ENCODE results near the gene NCKAP1.
"Not testable (repeated sequence)": the region's sequence is repeated elsewhere in the genome, so short reads cannot be mapped to it uniquely, and the experiment has no call there.

Gene NCKAP1

DNA sequence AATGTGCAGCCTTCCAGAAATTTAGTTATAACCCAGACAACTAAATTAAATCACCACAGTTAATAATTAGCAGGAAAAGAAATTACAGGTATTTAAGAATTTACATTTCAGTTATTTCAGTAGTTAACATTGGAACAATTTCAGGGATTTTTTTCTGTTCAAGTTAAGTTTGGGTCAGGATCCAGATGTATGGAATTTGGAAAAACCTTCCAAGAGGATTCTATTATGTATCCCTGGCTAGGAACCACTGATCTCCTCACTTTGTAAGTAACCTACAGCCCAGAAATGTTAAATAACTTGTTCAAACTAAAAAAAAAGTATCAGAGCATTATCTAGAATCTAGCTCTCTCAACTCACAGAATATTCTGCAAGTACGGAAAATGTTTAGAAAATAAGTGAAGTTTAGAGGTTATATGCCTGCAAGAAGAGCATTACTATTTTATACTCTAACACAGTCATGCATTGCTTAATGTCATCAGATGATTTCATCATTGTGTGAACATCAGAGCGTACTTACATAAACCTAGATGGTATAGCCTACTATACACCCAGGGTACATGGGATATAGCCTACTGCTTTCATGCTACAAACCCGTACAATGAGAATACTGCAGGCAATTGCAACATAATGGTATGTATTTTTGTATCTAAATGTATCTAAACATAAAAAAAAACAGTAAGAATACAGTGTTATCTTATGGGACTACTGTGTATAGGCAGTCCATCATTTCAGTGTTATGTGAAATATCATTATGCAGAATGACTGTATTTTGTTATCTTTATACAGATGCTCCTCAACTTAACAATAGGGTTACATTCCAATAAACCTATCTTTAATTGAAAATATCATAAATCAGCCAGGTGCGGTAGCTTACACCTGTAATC lies 6.1 kb downstream of the NCKAP1 start:
- TF ChIP-seq POLR2A (IDR thresholded peaks at IDR 0.05; ENCODE audit: low read depth, low read length), result no peak
- peak; percentile 67 for FAIRE-seq
- DNase-seq (ENCODE audit: insufficient read length, low spot score), result no peak

GRCh38 chr2:183029219-183029618 lies 9.0 kb downstream of the NCKAP1 start:
- DNase-seq (ENCODE audit: insufficient read length, low spot score), result no peak
- no peak for TF ChIP-seq POLR2A (IDR thresholded peaks at IDR 0.05; ENCODE audit: low read depth, low read length)
- no peak for FAIRE-seq

- FAIRE-seq (no peak), DNase-seq (ENCODE audit: insufficient read length, low spot score) (no peak)
- TF ChIP-seq POLR2A (IDR thresholded peaks at IDR 0.05; ENCODE audit: low read depth, low read length), result no peak
Observed at GRCh38 chr2:183028108-183028507, 10.1 kb downstream of the NCKAP1 start.

DNA sequence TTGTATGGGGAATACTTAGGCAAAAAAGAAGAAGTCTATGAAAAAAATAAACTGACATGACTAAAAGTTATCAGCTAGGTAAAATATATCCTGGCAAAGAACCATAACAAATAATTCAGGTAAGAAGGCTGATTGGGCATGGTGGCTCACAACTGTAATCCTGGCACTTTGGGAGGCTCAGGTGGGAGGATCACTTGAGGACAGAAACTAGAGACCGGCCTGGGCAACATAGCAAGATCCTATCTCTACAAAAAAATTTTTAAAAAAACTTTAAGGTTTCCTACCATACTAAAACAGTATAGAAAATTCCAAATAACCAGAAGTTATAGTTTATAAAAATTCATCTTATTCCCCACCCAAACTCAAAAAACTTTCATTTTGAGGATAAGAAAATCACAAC lies 10.8 kb downstream of the NCKAP1 start:
- FAIRE-seq, result no peak
- TF ChIP-seq POLR2A (IDR thresholded peaks at IDR 0.05; ENCODE audit: low read depth, low read length), result no peak
- no peak for DNase-seq (ENCODE audit: insufficient read length, low spot score)

DNA sequence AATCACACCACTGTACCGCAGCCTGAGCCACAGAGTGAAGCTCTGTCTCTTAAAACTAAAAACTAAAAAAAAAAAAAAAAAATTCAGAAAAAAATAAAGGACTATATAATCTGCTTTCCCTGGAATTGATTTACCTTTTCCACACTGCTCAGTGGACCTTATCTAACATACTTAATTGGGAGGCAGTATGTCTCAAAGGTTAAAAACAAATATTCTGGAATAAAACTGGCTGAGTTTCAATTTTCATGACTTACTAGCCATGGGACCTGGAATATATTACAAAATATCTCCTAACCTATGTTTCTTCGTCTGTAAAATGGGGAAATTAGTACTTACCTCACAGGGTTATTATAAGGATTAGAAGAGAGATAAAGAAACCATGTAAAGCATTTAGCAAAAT lies 11.8 kb downstream of the NCKAP1 start:
- no peak for FAIRE-seq
- no peak for DNase-seq (ENCODE audit: insufficient read length, low spot score)
- TF ChIP-seq POLR2A (IDR thresholded peaks at IDR 0.05; ENCODE audit: low read depth, low read length), result no peak

DNA sequence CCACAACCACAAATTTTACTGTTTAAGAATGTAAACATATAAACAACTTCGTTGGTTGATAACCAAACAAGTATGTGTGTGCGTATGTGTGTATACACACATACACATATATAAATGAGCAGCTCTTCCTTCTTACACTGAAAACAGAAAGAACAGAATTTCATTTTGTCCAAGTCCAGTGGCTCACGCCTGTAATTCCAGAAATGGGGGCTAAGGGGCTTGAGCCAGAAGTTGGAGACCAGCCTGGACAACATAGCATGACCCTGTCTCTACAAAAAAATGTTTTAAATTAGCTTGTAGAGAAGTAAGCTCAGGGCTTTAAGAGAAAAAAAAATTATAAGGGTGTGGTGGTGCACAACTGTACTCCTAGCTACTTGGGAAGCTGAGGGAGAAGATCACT lies 12.3 kb downstream of the NCKAP1 start:
- DNase-seq (ENCODE audit: insufficient read length, low spot score) (no peak), FAIRE-seq (no peak)
- TF ChIP-seq POLR2A (IDR thresholded peaks at IDR 0.05; ENCODE audit: low read depth, low read length), result no peak

DNA sequence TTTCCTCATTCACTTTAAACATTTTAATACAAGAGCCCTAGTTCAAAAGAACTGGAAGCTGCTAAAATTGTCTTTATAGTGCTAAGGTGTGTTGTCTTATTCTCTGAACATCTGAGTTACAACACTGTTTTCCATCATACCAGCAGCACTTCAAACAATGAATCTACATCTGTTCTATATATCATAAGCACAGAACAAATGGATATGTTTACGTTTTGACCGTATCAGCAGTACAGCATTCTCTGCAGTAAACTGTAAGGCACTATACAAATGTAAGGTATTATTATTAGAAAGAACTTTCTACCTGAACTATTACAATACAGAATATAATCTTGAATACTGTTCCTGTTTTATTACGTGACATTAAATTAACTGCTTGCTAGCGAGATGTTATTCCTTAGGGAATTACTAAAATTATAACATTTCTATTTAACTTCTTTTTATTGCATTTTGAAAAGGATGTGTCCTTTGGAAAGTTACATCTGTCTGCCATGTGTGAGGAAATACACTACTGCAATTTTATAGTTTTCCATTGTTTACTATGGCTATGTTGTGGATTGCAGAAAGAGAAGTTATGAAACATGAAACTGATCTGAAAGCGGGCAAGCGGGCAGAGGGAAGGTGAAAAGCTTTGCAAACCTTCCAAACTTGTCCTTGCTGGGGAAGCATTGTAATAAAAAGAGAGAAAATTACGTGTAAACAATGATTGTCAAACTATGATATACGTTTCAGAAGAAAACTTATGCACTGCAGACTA lies 13.7 kb downstream of the NCKAP1 start:
- no peak for TF ChIP-seq POLR2A (IDR thresholded peaks at IDR 0.05; ENCODE audit: low read depth, low read length)
- DNase-seq (ENCODE audit: insufficient read length, low spot score), result no peak
- peak; percentile 50 for FAIRE-seq

- TF ChIP-seq POLR2A (IDR thresholded peaks at IDR 0.05; ENCODE audit: low read depth, low read length), result no peak
- DNase-seq (ENCODE audit: insufficient read length, low spot score) (no peak), FAIRE-seq (peak; percentile 23)
Observed at GRCh38 chr2:183022711-183023110, 15.5 kb downstream of the NCKAP1 start.

GRCh38 chr2:183021613-183022012 lies 16.6 kb downstream of the NCKAP1 start:
- DNase-seq (ENCODE audit: insufficient read length, low spot score) (no peak), FAIRE-seq (no peak)
- TF ChIP-seq POLR2A (IDR thresholded peaks at IDR 0.05; ENCODE audit: low read depth, low read length), result no peak

DNA sequence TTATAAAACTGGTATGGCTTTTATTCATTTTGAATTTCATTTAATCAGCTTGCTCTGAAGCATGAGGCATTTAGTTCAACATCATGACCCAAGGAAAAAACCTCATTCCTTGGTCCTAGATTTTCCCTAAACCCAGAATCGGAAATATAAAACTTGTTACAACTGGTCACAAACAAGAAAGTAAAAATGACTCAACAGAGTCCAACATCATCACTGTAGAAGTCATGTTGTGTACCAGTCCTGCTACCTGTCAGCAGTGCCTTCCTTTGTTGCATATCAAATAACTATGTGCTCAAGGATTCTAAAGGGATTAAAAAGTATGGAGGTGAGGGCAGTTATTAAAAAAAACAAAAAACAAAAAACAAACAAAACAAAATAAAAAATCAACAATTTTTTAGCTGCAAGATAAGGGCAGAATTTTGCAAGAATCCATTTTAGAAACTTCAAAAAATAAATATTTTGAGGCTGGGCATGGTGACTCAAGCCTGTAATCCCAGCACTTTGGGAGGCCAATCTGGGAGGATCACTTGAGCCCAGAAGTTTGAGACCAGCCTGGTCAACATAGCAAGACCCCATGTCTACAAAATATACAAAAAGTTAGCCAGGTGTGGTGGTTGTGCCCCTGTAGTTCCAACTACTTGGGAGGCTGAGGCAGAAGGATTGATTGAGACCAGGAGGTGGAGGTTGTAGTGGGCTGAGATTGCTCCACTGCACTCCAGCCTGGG lies 18.4 kb downstream of the NCKAP1 start:
- no peak for TF ChIP-seq POLR2A (IDR thresholded peaks at IDR 0.05; ENCODE audit: low read depth, low read length)
- peak; percentile 52 for FAIRE-seq
- DNase-seq (ENCODE audit: insufficient read length, low spot score), result no peak

DNA sequence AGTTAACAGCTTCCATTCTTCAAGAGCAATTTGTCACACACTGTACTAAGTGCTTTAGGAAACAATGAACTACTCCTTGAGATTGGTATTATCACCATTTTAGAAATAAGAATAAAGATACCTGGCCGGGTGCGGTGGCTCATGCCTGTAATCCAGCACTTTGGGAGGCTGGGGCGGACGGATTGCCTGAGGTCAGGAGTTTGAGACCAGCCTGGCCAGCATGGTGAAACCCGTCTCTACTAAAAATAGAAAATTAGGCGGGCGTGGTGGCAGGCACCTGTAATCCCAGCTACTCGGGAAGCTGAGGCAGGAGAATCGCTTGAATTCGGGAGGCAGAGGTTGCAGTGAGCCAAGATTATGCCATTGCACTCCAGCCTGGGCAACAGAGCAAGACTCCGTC lies 20.4 kb downstream of the NCKAP1 start:
- not testable (repeated sequence) for DNase-seq (ENCODE audit: insufficient read length, low spot score); FAIRE-seq

DNA sequence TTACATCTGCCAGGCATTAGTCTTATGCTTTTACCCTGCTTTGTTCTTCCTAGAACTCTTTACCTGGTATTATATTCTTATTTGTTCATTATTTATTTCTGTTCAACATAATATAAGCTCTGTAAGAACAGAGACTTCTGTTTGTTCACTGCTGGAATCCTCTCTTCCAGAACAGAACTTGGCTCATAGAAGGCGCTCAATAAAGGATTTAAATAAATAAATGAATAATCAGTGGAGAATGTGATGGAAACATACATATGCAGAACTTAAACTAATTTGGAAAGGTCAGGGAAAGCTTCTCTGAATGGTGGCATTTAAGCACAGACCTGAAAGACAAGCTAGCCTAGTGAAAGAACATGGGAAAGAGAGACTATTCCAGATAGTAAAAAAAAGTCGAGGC lies 24.3 kb downstream of the NCKAP1 start:
- no peak for FAIRE-seq
- TF ChIP-seq POLR2A (IDR thresholded peaks at IDR 0.05; ENCODE audit: low read depth, low read length), result no peak
- DNase-seq (ENCODE audit: insufficient read length, low spot score), result no peak

- DNase-seq (ENCODE audit: insufficient read length, low spot score), result no peak
- FAIRE-seq, result no peak
- no peak for TF ChIP-seq POLR2A (IDR thresholded peaks at IDR 0.05; ENCODE audit: low read depth, low read length)
Observed at GRCh38 chr2:183011743-183012142, 26.5 kb downstream of the NCKAP1 start.

- FAIRE-seq, result peak; percentile 95
- peak; percentile 12 for DNase-seq (ENCODE audit: insufficient read length, low spot score)
- no peak for TF ChIP-seq POLR2A (IDR thresholded peaks at IDR 0.05; ENCODE audit: low read depth, low read length)
Observed at GRCh38 chr2:183010112-183010511, 28.1 kb downstream of the NCKAP1 start.
